Measurements from ENCODE around the gene RXRB. TPM values are rescaled to one million over a fixed set of nuclear protein-coding genes. Genes with fewer than 3 reads are reported as not detected.

Gene RXRB
- total and polyA plus RNA-seq, 10 of the 15 experiments (the other 5 are each of a cell fraction or from before 2014, with no cell fraction given): 0.71 to 35.0 (median 20.4) TPM

GRCh38 chr6:33247977-33248642 lies 47.6 kb upstream of the RXRB start (continued):
- TF ChIP-seq MLLT1 (IDR thresholded peaks at IDR 0.05): peak; percentile 32; the same call in 1 of the 2 replicates
- TF ChIP-seq USF1 (IDR thresholded peaks at IDR 0.05; ENCODE audit: borderline replicate concordance, extremely low read length, insufficient read depth, low read depth, low read length): no peak
- TF ChIP-seq RAD21 (IDR thresholded peaks at IDR 0.05; ENCODE audit: insufficient read depth, low read depth, low read length): peak; percentile 92
- TF ChIP-seq IRF5 (IDR thresholded peaks at IDR 0.05; ENCODE audit: borderline replicate concordance): no peak
- 0 out of 2 replicates have a peak, but pooled peaks have one; percentile 61 for TF ChIP-seq YY1 (IDR thresholded peaks at IDR 0.05; ENCODE audit: low read depth, low read length)
- no peak for TF ChIP-seq SMAD5 (IDR thresholded peaks at IDR 0.05; ENCODE audit: low read depth)

- peaks cover under 1% of the 10 kb centered on the region; the same call in 1 of the 2 replicates for H3K4me1 ChIP-seq (ENCODE audit: control insufficient read depth, insufficient read depth, low read length)
- in situ Hi-C loops (cut with MboI): no loop called here
- ChIA-PET SMC1A (ENCODE audit: uncharacterized antibody, unreplicated experiment) (interaction anchor here (0.8 kb wide), 1 partner anchor 833 kb away, joined by 3 read pairs; no protein-coding TSS in a partner anchor), POLR2A (interaction anchor here (1.0 kb wide), 1 partner anchor 125 kb away, joined by 3 read pairs; no protein-coding TSS in a partner anchor), RAD21 (ENCODE audit: unreplicated experiment) (interaction anchor here (1.1 to 1.4 kb wide), 2 partner anchors 71 to 93 kb away, joined by 3 to 4 read pairs; no protein-coding TSS in a partner anchor), CTCF (no interaction called here)
- FAIRE-seq (no peak), ATAC-seq (no peak), DNase-seq (ENCODE audit: low read depth, low spot score) (no peak)
- H2AFZ ChIP-seq (ENCODE audit: control insufficient read depth, low read depth, low read length): no peak overlapping the region
- H3K4me2 ChIP-seq (ENCODE audit: control insufficient read depth, insufficient read depth): no peak overlapping the region
- no peak overlapping the region for H3K9ac ChIP-seq (ENCODE audit: control insufficient read depth, insufficient read depth, low read length)
- H3K4me3 ChIP-seq: no peak overlapping the region
- H3K9me3 ChIP-seq (replicated peaks; ENCODE audit: control insufficient read depth, insufficient read depth, low read length): no peaks in the 10 kb centered on the region
- H4K20me1 ChIP-seq (ENCODE audit: control insufficient read depth, insufficient read depth): no peaks in the 10 kb centered on the region
- no peaks in the 10 kb centered on the region for H3K27me3 ChIP-seq (replicated peaks in 1 of 2; ENCODE audit: control insufficient read depth in 2 of 2, insufficient read depth in 2 of 2, low read length in 1 of 2)
- no peaks in the 10 kb centered on the region for H3K36me3 ChIP-seq (ENCODE audit: control insufficient read depth in 2 of 2, insufficient read depth in 2 of 2, low read length in 1 of 2)
- no peaks in the 10 kb centered on the region for H3K79me2 ChIP-seq (ENCODE audit: control insufficient read depth, insufficient read depth, low read length)
- intact Hi-C loops (cut with micrococcal nuclease; ENCODE audit: unreplicated experiment): no loop called here
- no TSS peak for BruUV-seq (replicated peaks)
- WGBS (ENCODE audit: insufficient coverage, insufficient replicate concordance, low lambda C conversion rate, missing lambda C conversion rate): 0% methylated on average over 1 of the region's 1 CpG
- no peak overlapping the region for H3K27ac ChIP-seq (ENCODE audit: control insufficient read depth, insufficient read depth)
- TF ChIP-seq CUX1 (IDR thresholded peaks at IDR 0.05; ENCODE audit: insufficient replicate concordance, low read depth, low read length) (no peak), TAF1 (IDR thresholded peaks at IDR 0.05; ENCODE audit: borderline replicate concordance, low read depth, low read length) (no peak), YY1 (IDR thresholded peaks at IDR 0.05; ENCODE audit: low read depth, low read length) (no peak), SUZ12 (IDR thresholded peaks at IDR 0.05; ENCODE audit: unreplicated experiment) (no peak), FOXK2 (IDR thresholded peaks at IDR 0.05) (no peak), ZNF384 (IDR thresholded peaks at IDR 0.05; ENCODE audit: borderline replicate concordance, low read depth, low read length) (no peak), IRF4 (IDR thresholded peaks at IDR 0.05; ENCODE audit: low read depth, low read length) (no peak), PML (IDR thresholded peaks at IDR 0.05; ENCODE audit: low read length) (no peak)
Measured at GRCh38 chr6:33243476-33243875, 43.0 kb upstream of the RXRB start.

Data from GM12878 (cell line).